K562 (cell line): ENCODE measurements around the gene UBAC2.

ENCODE experiments used
- EHMT2 ChIP-seq: fragments of 450-650 bp; IDR thresholded peaks from 2 replicates; pipeline ENCODE4 v1.6.1; 2018; ENCODE audit warnings: antibody characterized with exemption
- FOXA1 ChIP-seq: fragments of 450-650 bp; IDR thresholded peaks from 2 replicates; pipeline ENCODE4 v1.6.1; 2016; ENCODE audit warnings: mild to moderate bottlenecking, borderline replicate concordance
- KHSRP ChIP-seq: fragments of 450-650 bp; IDR thresholded peaks from 2 replicates; pipeline ENCODE4 v1.6.1; 2017
- YY1 ChIP-seq, 3 experiments: IDR thresholded peaks; 2 replicates each; pipeline ENCODE4 v1.6.1; 2011; ENCODE audit warnings: low read length in 2 of 3, mild to moderate bottlenecking in 2 of 3, moderate library complexity in 2 of 3, borderline replicate concordance in 1 of 3, control low read depth in 1 of 3, low read depth in 1 of 3; ENCODE audit not compliant: insufficient read depth in 3 of 3, insufficient replicate concordance in 2 of 3, control insufficient read depth in 1 of 3, insufficient read length in 1 of 3; ENCODE audit errors: extremely low read depth in 1 of 3
- ZFX ChIP-seq: sonication (generic); formaldehyde crosslinking; IDR thresholded peaks from 2 replicates; pipeline ENCODE4 v1.8.0; 2022; ENCODE audit warnings: mild to moderate bottlenecking, missing genetic modification reagents, moderate library complexity
- ZNF121 ChIP-seq: sonication (generic); formaldehyde crosslinking; conservative IDR thresholded peaks from 2 replicates; pipeline ENCODE4 v1.8.0; 2022; ENCODE audit warnings: missing genetic modification reagents
- TF ChIP-seq, protein P1 (sequence below): sonication (generic); formaldehyde crosslinking; IDR thresholded peaks from 2 replicates; pipeline ENCODE4 v1.8.0; 2022; ENCODE audit warnings: missing genetic modification reagents, mild to moderate bottlenecking, borderline replicate concordance
- TF ChIP-seq, protein P2 (sequence below), 3 experiments: IDR thresholded peaks in 2 of 3; conservative IDR thresholded peaks in 1 of 3; 2 replicates each; pipeline ENCODE4 v1.5.1; 2011 to 2012; ENCODE audit warnings: low read length in 3 of 3, mild to moderate bottlenecking in 3 of 3, control low read depth in 2 of 3, improper control_type of control experiment in 1 of 3, inconsistent platforms in 1 of 3, low read depth in 1 of 3, mixed read lengths in 1 of 3, moderate library complexity in 1 of 3; ENCODE audit not compliant: insufficient read depth in 2 of 3

GRCh38 chr13:99265162-99265800, 64.6 kb downstream of the UBAC2 start:
- TF ChIP-seq ZFX (CRISPR knock-in tag), result no peak
- TF ChIP-seq KHSRP, result no peak
- TF ChIP-seq, protein P1, sequence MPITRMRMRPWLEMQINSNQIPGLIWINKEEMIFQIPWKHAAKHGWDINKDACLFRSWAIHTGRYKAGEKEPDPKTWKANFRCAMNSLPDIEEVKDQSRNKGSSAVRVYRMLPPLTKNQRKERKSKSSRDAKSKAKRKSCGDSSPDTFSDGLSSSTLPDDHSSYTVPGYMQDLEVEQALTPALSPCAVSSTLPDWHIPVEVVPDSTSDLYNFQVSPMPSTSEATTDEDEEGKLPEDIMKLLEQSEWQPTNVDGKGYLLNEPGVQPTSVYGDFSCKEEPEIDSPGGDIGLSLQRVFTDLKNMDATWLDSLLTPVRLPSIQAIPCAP (CRISPR knock-in tag), result no peak
- TF ChIP-seq ZNF121 (CRISPR knock-in tag), result no peak
- no peak for TF ChIP-seq EHMT2
- TF ChIP-seq, protein P2, sequence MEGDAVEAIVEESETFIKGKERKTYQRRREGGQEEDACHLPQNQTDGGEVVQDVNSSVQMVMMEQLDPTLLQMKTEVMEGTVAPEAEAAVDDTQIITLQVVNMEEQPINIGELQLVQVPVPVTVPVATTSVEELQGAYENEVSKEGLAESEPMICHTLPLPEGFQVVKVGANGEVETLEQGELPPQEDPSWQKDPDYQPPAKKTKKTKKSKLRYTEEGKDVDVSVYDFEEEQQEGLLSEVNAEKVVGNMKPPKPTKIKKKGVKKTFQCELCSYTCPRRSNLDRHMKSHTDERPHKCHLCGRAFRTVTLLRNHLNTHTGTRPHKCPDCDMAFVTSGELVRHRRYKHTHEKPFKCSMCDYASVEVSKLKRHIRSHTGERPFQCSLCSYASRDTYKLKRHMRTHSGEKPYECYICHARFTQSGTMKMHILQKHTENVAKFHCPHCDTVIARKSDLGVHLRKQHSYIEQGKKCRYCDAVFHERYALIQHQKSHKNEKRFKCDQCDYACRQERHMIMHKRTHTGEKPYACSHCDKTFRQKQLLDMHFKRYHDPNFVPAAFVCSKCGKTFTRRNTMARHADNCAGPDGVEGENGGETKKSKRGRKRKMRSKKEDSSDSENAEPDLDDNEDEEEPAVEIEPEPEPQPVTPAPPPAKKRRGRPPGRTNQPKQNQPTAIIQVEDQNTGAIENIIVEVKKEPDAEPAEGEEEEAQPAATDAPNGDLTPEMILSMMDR (IDR thresholded peaks at IDR 0.05 in 2 of 3, conservative IDR thresholded peaks at IDR 0.05 in 1 of 3; ENCODE audit: insufficient read depth in 2 of 3, low read depth in 1 of 3, low read length in 3 of 3), result no peak
- TF ChIP-seq YY1 (IDR thresholded peaks at IDR 0.05; ENCODE audit: borderline replicate concordance in 1 of 3, control insufficient read depth in 1 of 3, extremely low read depth in 1 of 3, insufficient read depth in 3 of 3, insufficient read length in 1 of 3, insufficient replicate concordance in 2 of 3, low read depth in 1 of 3, low read length in 2 of 3), result no peak
- no peak for TF ChIP-seq FOXA1
